PC-3 (cell line): ENCODE results near the gene ZNF384.

Experiments
- CTCF ChIP-seq: fragments of 300-600 bp; sonication (generic); conservative IDR thresholded peaks from 2 replicates; pipeline ENCODE4 v1.5.1; 2017; ENCODE audit warnings: antibody characterized with exemption, low read depth, mild to moderate bottlenecking, low read length
- EZH2 ChIP-seq: fragments of 300-600 bp; sonication (generic); IDR thresholded peaks from one replicate; pipeline ENCODE4 v1.6.1; 2017; ENCODE audit warnings: antibody characterized with exemption, mild to moderate bottlenecking, low read length; ENCODE audit not compliant: unreplicated experiment

- TF ChIP-seq CTCF: no peak
- TF ChIP-seq EZH2: no peak
Measured at GRCh38 chr12:6630736-6631135, 58.4 kb downstream of the ZNF384 start.
